Thymus (tissue), 11 donors: ENCODE data around the gene PKIG. TPM values are rescaled to one million over a fixed set of nuclear protein-coding genes. Genes with fewer than 3 reads are reported as not detected.

ENCODE experiments used
- DNase-seq, 9 donors: peaks; one replicate each; pipeline ENCODE4 v3.0.0-alpha.2; 2013; ENCODE audit warnings: low spot score in 9 of 9, low read depth in 6 of 9, missing footprints in 1 of 9
- H3K27ac ChIP-seq, 2 donors: one replicate each; pipeline ENCODE4 v1.5.1; 2013; ENCODE audit warnings: control low read depth in 1 of 2, low read depth in 1 of 2, low read length in 1 of 2, mild to moderate bottlenecking in 1 of 2, moderate library complexity in 1 of 2
- H3K27me3 ChIP-seq, 2 donors: one replicate each; pipeline ENCODE4 v1.5.1; 2013; ENCODE audit warnings: low read length in 1 of 2; ENCODE audit not compliant: control insufficient read depth in 2 of 2, insufficient read depth in 1 of 2
- H3K36me3 ChIP-seq, 2 donors: one replicate each; pipeline ENCODE4 v1.5.1; 2013; ENCODE audit warnings: low read length in 1 of 2, mild to moderate bottlenecking in 1 of 2, moderate library complexity in 1 of 2; ENCODE audit not compliant: control insufficient read depth in 2 of 2, insufficient read depth in 2 of 2
- H3K4me1 ChIP-seq, 2 donors: one replicate each; pipeline ENCODE4 v1.5.1; 2013; ENCODE audit warnings: low read length in 2 of 2; ENCODE audit not compliant: control insufficient read depth in 2 of 2, insufficient read depth in 2 of 2
- H3K4me3 ChIP-seq, 2 donors: one replicate each; pipeline ENCODE4 v1.5.1; 2013; ENCODE audit warnings: low read length in 2 of 2, control low read depth in 1 of 2, mild to moderate bottlenecking in 1 of 2
- H3K9me3 ChIP-seq, 2 donors: one replicate each; pipeline ENCODE4 v1.5.1; 2013; ENCODE audit warnings: low read length in 1 of 2, mild to moderate bottlenecking in 1 of 2; ENCODE audit not compliant: control insufficient read depth in 2 of 2, insufficient read depth in 1 of 2
- WGBS: extraction: QIAGEN DNeasy Blood & Tissue Kit; methylation state at CpG from one replicate; pipeline ENCODE4 v1.1.7; 2013; 5-methylcytosine and 5-hydroxymethylcytosine counted together
- polyA plus RNA-seq: library from polyadenylated mRNA; stranded (reverse); fragments of 200-250 nt; gene quantifications from one replicate; pipeline ENCODE4 v1.2.3, GENCODE V29; 2013
- total RNA-seq: library from RNA; stranded (reverse); fragments of 120-200 nt; gene quantifications from one replicate; pipeline ENCODE4 v1.2.4, GENCODE V29; 2013
- donor health status: healthy.

Gene PKIG
- total and polyA plus RNA-seq, 2 donors = 27.7 to 41.7 TPM

- H3K27me3 ChIP-seq = no peaks in the 10 kb centered on the region
- peaks cover 35 to 70% of the 10 kb centered on the region in 2 donors for H3K4me1 ChIP-seq
- 96% methylated on average over 14 of the region's 14 CpGs for WGBS
- peak overlapping the region in 1 of 2 donors; percentile 62 for H3K27ac ChIP-seq
- H3K36me3 ChIP-seq = peaks cover 59 to 90% of the 10 kb centered on the region in 2 donors
- no peak for DNase-seq
- no peaks in the 10 kb centered on the region for H3K9me3 ChIP-seq
- H3K4me3 ChIP-seq = no peak overlapping the region
Measured at GRCh38 chr20:44616604-44616964, 34.2 kb downstream of the PKIG start.

DNA sequence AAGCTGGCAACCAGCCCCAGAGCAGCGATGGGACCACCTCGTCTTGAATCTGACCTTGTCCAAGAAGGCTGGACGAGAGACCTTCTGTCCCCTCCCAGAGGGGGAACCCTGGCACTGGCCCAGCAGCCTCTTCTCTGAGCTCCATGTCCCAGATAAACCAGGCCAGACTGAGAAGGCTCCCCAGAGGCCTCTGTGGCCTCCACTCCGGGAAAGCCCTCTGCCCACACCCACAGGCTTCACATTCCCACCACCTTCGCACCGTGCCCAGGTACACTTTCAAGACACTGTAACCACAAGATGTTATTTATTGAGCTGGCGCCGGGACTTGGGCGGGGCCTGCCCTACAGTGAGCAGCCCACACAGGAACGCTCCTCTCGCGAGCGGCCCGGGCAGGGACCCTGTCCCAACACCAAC lies 35.9 kb downstream of the PKIG start:
- peak overlapping the region; percentile 64 to 73 for H3K27ac ChIP-seq

GRCh38 chr20:44619294-44619693 lies 36.9 kb downstream of the PKIG start:
- peaks cover 77 to 97% of the 10 kb centered on the region in 2 donors for H3K36me3 ChIP-seq
- no peak overlapping the region for H3K4me3 ChIP-seq
- H3K9me3 ChIP-seq = peaks cover 3 to 15% of the 10 kb centered on the region in 2 donors
- peaks cover 39 to 75% of the 10 kb centered on the region in 2 donors for H3K4me1 ChIP-seq
- H3K27ac ChIP-seq = peak overlapping the region in 1 of 2 donors; percentile 73
- 97% methylated on average over 7 of the region's 7 CpGs for WGBS
- no peak for DNase-seq
- H3K27me3 ChIP-seq = no peaks in the 10 kb centered on the region

More for the DNA sequence above, 35.9 kb downstream of the PKIG start:
- DNase-seq = peak in 1 of 9 donors; percentile 37
- no peak overlapping the region for H3K4me3 ChIP-seq
- H3K4me1 ChIP-seq = peaks cover 39 to 76% of the 10 kb centered on the region in 2 donors
- no peaks in the 10 kb centered on the region for H3K27me3 ChIP-seq
- peaks cover 76 to 97% of the 10 kb centered on the region in 2 donors for H3K36me3 ChIP-seq
- WGBS = 61% methylated on average over 14 of the region's 14 CpGs
- peaks cover 0 to 7% of the 10 kb centered on the region in 2 donors for H3K9me3 ChIP-seq

- Histone ChIP-seq H3K36me3 (peaks cover 77 to 97% of the 10 kb centered on the region in 2 donors), H3K27me3 (no peaks in the 10 kb centered on the region), H3K4me1 (peaks cover 34 to 68% of the 10 kb centered on the region in 2 donors), H3K9me3 (peaks cover 5 to 15% of the 10 kb centered on the region in 2 donors), H3K4me3 (no peak overlapping the region), H3K27ac (no peak overlapping the region)
- no peak for DNase-seq
- 98% methylated on average over 5 of the region's 5 CpGs for WGBS
Measured at GRCh38 chr20:44620030-44620429, 37.7 kb downstream of the PKIG start.

GRCh38 chr20:44621325-44621724 lies 38.9 kb downstream of the PKIG start:
- Histone ChIP-seq H3K4me1 (peaks cover 27 to 55% of the 10 kb centered on the region in 2 donors), H3K9me3 (peaks cover 6 to 15% of the 10 kb centered on the region in 2 donors), H3K36me3 (peaks cover 88 to 99% of the 10 kb centered on the region in 2 donors), H3K4me3 (no peak overlapping the region), H3K27me3 (no peaks in the 10 kb centered on the region), H3K27ac (no peak overlapping the region)
- 98% methylated on average over 5 of the region's 5 CpGs for WGBS
- DNase-seq = no peak

GRCh38 chr20:44621939-44622338 lies 39.6 kb downstream of the PKIG start:
- whole genome bisulfite sequencing = 97% methylated on average over 8 of the region's 8 CpGs
- H3K36me3 ChIP-seq = peaks cover 89 to 100% of the 10 kb centered on the region in 2 donors
- H3K27ac ChIP-seq = no peak overlapping the region
- H3K4me1 ChIP-seq = peaks cover 27 to 49% of the 10 kb centered on the region in 2 donors
- H3K4me3 ChIP-seq = no peak overlapping the region
- no peaks in the 10 kb centered on the region for H3K27me3 ChIP-seq
- peaks cover 6 to 15% of the 10 kb centered on the region in 2 donors for H3K9me3 ChIP-seq
- DNase-seq = no peak

- WGBS = 96% methylated on average over 19 of the region's 19 CpGs
- Histone ChIP-seq H3K4me3 (no peak overlapping the region), H3K36me3 (peaks cover 91 to 99% of the 10 kb centered on the region in 2 donors), H3K27me3 (no peaks in the 10 kb centered on the region), H3K9me3 (peaks cover 6 to 15% of the 10 kb centered on the region in 2 donors), H3K27ac (no peak overlapping the region), H3K4me1 (peaks cover 22 to 41% of the 10 kb centered on the region in 2 donors)
- DNase-seq = no peak
Measured at GRCh38 chr20:44622501-44623270, 40.3 kb downstream of the PKIG start.

DNA sequence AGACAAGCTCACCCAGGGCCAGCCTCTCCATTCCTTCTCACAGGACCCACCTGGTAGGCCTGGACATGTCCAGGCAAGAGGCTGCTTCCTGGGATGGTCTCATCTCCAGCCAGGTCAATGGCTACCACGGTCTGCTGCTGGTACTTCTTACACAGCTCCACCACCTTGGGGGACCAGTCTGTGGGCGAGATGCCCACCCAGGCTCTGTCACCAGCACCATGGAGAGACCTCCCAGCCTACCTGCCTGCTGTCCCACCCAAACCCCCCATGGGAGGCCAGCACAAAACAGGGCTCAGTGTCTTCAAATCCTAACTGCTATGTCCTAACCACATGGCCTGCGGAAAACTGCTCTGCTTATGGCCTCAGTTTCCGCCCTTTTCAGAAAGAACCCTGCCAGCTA lies 41.8 kb downstream of the PKIG start:
- Histone ChIP-seq H3K9me3 (peaks cover 7 to 15% of the 10 kb centered on the region in 2 donors), H3K4me1 (peaks cover 10 to 27% of the 10 kb centered on the region in 2 donors), H3K4me3 (no peak overlapping the region), H3K36me3 (peaks cover 99 to 100% of the 10 kb centered on the region in 2 donors), H3K27ac (no peak overlapping the region), H3K27me3 (no peaks in the 10 kb centered on the region)
- no peak for DNase-seq
- WGBS = 89% methylated on average over 4 of the region's 4 CpGs

DNA sequence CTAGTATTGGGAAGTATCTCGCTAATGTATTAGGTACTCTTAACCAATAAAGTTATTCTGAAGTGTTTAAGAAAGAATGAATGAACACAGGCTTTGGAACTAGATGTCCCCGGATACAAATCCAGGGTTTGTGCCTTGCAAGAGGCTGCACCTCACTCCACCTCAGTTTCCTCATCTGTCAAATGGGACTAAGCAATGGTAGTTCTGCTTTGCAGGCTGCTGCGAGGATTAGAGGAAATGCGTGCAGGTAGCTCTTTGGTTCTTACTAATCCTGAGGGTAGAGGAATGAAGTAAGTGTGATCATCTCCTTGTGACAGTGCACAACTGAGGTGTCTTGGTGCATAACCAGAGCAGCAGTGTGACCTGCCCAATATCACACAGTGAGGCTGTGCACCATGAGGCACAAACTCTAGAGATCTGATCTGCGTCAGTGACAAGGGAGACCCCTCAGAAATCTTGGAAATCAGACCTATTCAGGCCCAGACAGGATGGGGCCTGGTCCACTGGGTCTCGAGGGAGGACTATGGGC lies 42.4 kb downstream of the PKIG start:
- Histone ChIP-seq H3K27ac (no peak overlapping the region), H3K4me1 (peaks cover 7 to 20% of the 10 kb centered on the region in 2 donors), H3K36me3 (peaks cover 99 to 100% of the 10 kb centered on the region in 2 donors), H3K9me3 (peaks cover 7 to 15% of the 10 kb centered on the region in 2 donors), H3K27me3 (no peaks in the 10 kb centered on the region), H3K4me3 (no peak overlapping the region)
- no peak for DNase-seq
- 89% methylated on average over 6 of the region's 6 CpGs for WGBS
